ENCODE data around the gene HOXA3.

Gene HOXA3

DNA sequence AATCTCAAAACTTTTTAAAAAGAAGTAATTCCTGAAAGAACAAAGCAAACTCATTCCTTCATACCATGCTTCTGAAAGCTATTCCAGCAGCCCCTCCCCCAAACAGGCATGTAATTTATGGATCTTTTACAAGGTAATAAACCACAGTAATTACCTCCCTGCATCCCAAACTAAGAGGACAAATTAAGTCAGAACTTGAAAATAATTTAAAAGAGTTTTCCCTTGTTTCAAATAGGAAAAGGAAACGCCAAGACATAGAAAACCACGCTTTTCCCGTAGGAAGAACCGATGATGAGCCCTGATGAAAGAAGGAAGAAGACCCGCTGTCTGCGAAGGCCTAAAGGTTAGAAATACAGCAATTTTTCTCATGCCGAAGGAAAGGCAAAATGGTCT is 30.7 kb downstream of the HOXA3 start:
- Mint-ChIP-seq H3K9me3 (no peaks in the 10 kb centered on the region), H3K36me3 (ENCODE audit: low read depth) (no peaks in the 10 kb centered on the region), H3K4me3 (no peak overlapping the region), H3K27me3 (ENCODE audit: low read depth) (peaks cover 21% of the 10 kb centered on the region), H3K4me1 (ENCODE audit: low read depth) (no peaks in the 10 kb centered on the region), H3K27ac (no peak overlapping the region)

DNA sequence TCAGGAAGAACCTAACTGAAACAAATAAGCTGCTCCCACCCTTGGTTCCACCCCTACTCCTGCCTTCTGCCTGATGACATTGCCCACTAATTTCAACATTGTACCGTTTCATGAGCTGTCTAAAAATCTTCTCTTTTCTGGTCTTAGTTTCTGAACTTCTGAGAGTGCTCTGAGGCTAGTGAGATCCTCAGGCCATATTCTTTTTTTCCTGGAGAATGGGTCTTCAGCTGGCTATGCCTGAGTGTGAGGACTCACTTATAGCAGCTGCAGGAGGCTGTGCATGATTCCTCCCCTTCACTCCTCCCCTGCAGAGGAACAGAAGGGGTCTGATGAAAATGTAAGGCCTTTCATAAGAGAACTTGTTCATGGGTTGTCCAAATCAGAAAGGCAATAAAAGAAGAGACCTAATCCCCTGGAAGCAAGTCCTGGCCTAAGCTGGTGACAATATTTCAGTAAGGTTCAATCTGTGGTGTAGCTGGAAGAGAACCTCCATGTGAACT is 32.9 kb downstream of the HOXA3 start:
- H3K4me3 Mint-ChIP-seq: no peak overlapping the region
- no peaks in the 10 kb centered on the region for H3K9me3 Mint-ChIP-seq
- no peaks in the 10 kb centered on the region for H3K4me1 Mint-ChIP-seq (ENCODE audit: low read depth)
- H3K36me3 Mint-ChIP-seq (ENCODE audit: low read depth): no peaks in the 10 kb centered on the region
- H3K27ac Mint-ChIP-seq: no peak overlapping the region
- H3K27me3 Mint-ChIP-seq (ENCODE audit: low read depth): peaks cover 7% of the 10 kb centered on the region

DNA sequence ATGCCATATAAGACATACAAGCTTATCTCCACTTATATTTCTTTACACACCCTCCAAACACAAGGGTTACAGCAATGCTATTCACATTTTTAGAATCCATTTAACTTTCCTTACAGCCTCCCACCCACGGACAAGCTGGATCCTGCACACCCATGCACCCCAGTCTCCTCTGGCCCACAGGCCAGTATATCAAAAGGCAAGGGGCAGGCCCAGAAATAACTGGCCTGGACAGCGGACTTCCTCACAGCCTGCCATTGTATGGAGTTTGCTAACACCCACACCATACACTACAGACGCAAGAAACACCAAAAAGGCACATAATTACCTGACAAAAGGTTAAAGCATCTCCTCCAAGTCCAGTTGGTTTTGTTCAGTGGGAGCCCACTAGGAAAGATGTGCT is 33.8 kb downstream of the HOXA3 start:
- H3K36me3 Mint-ChIP-seq (ENCODE audit: low read depth): no peaks in the 10 kb centered on the region
- H3K9me3 Mint-ChIP-seq: no peaks in the 10 kb centered on the region
- no peak overlapping the region for H3K27ac Mint-ChIP-seq
- H3K4me3 Mint-ChIP-seq: no peak overlapping the region
- peaks cover 7% of the 10 kb centered on the region for H3K27me3 Mint-ChIP-seq (ENCODE audit: low read depth)
- no peaks in the 10 kb centered on the region for H3K4me1 Mint-ChIP-seq (ENCODE audit: low read depth)

DNA sequence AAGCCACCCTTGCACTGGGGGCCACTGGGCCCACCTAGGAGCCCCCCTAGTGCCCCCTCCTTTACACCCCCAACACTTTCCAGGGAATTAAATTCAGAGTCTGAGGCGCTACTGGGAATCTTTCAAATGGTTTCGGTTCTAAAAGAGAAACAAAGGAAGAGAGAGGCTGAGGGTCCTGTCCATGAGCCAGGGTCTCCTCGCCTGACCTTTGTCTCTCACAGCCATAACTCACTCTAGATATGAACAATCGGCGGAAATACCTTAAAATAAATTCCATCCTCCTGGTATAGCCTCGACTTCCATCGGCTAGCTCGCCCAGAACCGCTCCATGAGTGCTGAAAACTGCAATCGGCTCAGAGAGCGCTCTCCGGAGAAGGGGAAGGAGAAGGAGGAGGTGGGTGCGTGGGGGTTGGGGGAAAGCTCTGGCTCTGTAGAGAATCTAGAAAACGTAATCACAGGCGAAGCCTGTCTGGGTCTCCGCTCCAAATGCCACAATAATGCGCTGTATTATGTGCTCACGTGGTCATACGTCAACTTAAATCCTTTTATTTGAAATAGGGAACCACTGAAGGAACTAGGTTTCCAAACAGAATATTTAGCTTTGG is 34.4 kb downstream of the HOXA3 start:
- no peak overlapping the region for H3K4me3 Mint-ChIP-seq
- no peaks in the 10 kb centered on the region for H3K4me1 Mint-ChIP-seq (ENCODE audit: low read depth)
- H3K27ac Mint-ChIP-seq: no peak overlapping the region

DNA sequence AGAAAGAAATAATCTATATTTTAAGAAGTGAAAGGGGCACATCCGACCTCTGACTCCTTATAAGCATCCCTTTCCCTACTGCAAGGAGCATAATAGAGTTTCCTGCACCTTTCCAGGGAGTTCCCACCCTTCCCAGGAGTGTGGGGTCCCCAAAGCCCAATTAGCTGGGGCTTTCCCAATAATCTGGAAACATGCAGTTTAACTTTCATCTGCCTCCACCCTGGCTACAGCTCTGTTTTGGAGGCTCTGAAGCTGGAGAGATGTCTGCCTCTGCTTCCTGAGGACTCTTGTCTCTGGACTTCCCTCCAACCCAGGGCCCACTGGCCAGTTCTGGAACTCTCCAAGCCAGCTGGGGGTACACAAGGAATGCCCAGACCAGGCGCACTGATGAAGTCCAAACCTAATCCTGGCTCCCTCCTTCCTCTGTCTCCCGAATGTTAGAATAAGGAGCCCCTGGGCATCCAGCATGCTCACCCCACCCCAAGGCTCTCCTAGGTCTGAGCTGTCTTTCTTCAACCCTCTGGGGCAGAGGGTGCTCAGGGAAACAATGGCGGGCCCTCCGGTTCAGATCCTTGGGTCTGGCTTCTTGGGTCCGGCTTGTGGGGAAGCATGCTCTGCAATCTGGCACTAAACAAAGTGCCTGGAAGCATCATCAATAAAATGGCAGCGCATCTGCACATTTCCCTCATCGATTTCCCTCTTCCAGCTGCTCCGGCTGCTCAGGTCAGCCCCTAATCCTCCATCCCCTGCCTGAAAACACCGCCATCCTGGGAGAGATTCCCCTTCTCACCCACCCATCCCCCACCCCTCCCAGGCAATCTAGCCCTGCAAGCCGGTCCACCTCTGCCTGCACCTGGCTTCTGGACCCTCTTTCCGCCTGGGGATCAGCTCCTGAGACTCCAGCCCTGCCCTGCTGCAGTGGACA is 35.2 kb downstream of the HOXA3 start:
- H3K27me3 Mint-ChIP-seq (ENCODE audit: low read depth): peaks cover 7% of the 10 kb centered on the region
- H3K4me1 Mint-ChIP-seq (ENCODE audit: low read depth): no peaks in the 10 kb centered on the region

More for the DNA sequence above, 34.4 kb downstream of the HOXA3 start:
- no peaks in the 10 kb centered on the region for H3K36me3 Mint-ChIP-seq (ENCODE audit: low read depth)
- H3K27me3 Mint-ChIP-seq (ENCODE audit: low read depth): peaks cover 7% of the 10 kb centered on the region
- H3K9me3 Mint-ChIP-seq: no peaks in the 10 kb centered on the region

DNA sequence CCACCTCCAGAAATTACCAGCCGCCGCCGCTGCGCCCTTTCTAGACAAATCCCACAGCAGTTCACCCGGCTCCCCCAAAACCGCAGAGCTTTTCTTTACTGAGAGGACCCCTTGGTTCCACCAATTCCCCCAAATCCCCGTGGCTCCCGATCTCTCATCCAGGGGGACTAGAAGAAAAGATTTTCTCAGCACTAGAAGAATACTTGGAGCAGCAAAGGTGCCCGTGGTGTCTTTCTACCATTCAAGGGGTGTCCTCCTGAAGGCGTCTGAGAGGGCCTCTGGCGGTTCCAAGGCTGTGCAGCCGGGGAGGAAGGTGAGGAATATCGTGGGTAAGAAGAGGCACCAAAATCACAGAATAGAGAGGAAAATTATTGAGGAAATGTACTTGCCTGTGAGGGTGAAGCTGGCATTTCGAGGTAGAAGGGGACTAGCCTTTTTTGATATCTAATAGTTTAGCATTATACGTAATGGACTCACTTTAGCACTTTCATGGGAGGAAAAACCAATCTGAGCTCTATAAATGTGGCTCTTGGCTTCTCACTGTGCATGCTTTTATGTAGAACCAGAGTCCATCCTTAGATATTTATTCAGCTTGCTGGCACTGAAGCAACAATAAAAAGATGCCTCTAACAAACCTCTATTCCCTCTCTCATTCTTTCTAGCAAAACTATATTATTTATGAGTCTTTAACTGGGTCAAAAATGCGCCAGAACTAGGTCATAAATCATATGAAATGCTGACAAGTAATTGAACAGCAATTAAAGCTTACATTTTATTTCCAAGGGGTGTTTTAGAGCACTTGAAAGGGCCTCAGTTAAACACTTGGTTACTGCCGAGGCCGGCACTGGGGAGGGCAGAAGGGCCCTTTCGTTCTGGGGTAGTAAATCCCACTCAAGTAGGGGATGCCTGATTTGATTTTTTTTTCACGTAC is 36.1 kb downstream of the HOXA3 start:
- H3K27me3 Mint-ChIP-seq (ENCODE audit: low read depth): peaks cover 11% of the 10 kb centered on the region
- H3K36me3 Mint-ChIP-seq (ENCODE audit: low read depth): no peaks in the 10 kb centered on the region
- no peak overlapping the region for H3K4me3 Mint-ChIP-seq
- H3K9me3 Mint-ChIP-seq: no peaks in the 10 kb centered on the region
- no peak overlapping the region for H3K27ac Mint-ChIP-seq
- no peaks in the 10 kb centered on the region for H3K4me1 Mint-ChIP-seq (ENCODE audit: low read depth)

More for the DNA sequence above, 35.2 kb downstream of the HOXA3 start:
- Mint-ChIP-seq H3K27ac (no peak overlapping the region), H3K4me3 (no peak overlapping the region), H3K9me3 (no peaks in the 10 kb centered on the region), H3K36me3 (ENCODE audit: low read depth) (no peaks in the 10 kb centered on the region)

DNA sequence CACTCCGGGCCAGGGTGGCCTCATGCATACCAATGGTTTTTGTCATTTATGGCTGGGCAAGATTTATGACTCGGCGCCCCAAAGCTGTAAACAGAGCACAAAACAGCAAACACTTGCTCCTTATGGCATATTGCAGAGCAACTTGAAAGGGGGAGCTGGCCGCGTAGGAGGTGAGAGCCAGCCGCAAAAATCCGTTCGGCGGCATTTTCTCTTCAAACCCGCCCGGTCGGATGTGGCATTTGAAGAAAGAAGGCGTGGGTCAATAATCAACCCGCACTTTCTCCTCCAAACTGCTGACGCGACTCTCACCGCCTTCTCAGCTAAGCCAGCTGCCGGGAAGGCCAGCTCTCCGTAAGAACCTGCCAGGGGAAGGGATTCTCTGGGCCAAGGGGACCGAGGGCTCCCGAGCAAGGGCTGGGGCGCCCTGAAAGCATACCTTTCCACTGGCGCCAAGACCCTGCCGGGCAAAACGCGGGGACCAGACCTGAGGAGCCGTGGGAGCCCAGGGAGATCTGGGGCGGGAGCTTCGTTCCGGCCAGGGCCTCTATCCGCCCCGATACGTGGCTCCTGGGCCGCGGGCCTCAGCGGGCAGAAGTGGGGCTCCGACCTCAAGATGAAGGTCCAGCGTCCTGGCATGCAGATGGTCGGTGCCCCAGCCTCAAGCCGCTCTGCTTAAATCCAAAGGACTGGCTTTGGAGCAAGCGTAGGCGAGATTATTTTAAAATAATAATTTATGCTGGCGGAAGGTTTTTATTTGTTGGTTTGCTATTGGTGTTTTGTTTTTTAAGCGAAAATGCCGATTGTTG is 37.0 kb downstream of the HOXA3 start:
- H3K9me3 Mint-ChIP-seq: no peaks in the 10 kb centered on the region
- no peaks in the 10 kb centered on the region for H3K4me1 Mint-ChIP-seq (ENCODE audit: low read depth)
- H3K27ac Mint-ChIP-seq: no peak overlapping the region
- no peaks in the 10 kb centered on the region for H3K36me3 Mint-ChIP-seq (ENCODE audit: low read depth)
- no peak overlapping the region for H3K4me3 Mint-ChIP-seq
- H3K27me3 Mint-ChIP-seq (ENCODE audit: low read depth): peaks cover 11% of the 10 kb centered on the region

DNA sequence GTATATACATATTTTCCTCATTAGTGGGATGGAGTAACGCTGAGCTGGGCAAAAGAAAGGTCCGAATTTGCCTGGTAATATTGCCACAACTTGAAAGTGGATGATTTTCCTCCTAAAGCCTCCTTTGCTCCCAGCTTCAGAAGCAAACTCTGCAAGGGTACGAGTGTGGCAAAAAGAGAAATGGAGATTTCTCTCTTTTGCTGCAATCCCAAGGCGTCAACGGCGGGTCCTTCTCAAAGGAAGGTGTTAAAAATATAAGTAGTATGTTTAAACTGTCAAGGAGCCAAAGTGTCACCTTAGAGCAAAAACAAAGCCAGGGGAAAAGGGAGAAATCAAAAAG is 37.5 kb downstream of the HOXA3 start:
- Mint-ChIP-seq H3K27me3 (ENCODE audit: low read depth) (peaks cover 11% of the 10 kb centered on the region), H3K4me3 (no peak overlapping the region), H3K4me1 (ENCODE audit: low read depth) (no peaks in the 10 kb centered on the region), H3K9me3 (no peaks in the 10 kb centered on the region), H3K36me3 (ENCODE audit: low read depth) (no peaks in the 10 kb centered on the region), H3K27ac (no peak overlapping the region)

DNA sequence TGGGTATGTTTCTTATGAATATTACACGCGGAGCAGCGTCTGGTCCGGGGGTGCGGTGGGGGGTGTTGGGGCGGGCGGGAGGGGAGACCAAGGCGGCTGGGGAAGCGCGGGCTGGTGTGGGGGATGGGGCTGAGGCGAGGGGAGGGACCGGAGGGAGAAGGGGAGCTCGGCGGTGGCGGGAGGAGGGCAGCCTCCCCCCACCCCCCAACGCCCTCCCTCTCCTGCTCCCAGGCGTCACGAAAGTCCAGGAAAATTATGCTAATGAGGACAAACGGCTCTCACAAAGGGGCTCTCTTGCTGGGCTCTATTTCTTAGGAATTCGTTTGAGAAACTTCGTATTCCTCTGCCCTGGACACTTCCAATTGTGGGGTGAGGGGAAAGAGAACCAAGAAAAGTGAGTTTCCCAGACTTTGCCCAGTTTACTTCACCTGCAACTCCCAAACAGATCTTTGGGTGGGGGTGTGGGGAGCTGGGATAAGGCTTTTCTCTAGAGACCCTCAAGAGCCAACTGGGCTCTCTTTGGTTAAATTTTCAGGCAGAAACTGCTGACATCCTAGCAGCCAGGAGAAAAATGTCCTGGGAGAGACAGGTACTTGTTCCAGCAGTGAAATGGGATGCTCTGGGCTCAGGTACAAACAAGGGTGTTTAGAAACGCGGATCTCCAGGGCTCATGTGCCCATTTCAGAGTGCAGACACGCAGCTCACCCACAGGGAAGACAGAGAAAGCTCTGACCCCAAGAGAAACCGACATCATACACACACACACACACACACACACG is 38.2 kb downstream of the HOXA3 start:
- H3K27ac Mint-ChIP-seq: no peak overlapping the region
- no peak overlapping the region for H3K4me3 Mint-ChIP-seq
- no peaks in the 10 kb centered on the region for H3K9me3 Mint-ChIP-seq
- H3K36me3 Mint-ChIP-seq (ENCODE audit: low read depth): no peaks in the 10 kb centered on the region
- H3K4me1 Mint-ChIP-seq (ENCODE audit: low read depth): no peaks in the 10 kb centered on the region
- peaks cover 7% of the 10 kb centered on the region for H3K27me3 Mint-ChIP-seq (ENCODE audit: low read depth)

DNA sequence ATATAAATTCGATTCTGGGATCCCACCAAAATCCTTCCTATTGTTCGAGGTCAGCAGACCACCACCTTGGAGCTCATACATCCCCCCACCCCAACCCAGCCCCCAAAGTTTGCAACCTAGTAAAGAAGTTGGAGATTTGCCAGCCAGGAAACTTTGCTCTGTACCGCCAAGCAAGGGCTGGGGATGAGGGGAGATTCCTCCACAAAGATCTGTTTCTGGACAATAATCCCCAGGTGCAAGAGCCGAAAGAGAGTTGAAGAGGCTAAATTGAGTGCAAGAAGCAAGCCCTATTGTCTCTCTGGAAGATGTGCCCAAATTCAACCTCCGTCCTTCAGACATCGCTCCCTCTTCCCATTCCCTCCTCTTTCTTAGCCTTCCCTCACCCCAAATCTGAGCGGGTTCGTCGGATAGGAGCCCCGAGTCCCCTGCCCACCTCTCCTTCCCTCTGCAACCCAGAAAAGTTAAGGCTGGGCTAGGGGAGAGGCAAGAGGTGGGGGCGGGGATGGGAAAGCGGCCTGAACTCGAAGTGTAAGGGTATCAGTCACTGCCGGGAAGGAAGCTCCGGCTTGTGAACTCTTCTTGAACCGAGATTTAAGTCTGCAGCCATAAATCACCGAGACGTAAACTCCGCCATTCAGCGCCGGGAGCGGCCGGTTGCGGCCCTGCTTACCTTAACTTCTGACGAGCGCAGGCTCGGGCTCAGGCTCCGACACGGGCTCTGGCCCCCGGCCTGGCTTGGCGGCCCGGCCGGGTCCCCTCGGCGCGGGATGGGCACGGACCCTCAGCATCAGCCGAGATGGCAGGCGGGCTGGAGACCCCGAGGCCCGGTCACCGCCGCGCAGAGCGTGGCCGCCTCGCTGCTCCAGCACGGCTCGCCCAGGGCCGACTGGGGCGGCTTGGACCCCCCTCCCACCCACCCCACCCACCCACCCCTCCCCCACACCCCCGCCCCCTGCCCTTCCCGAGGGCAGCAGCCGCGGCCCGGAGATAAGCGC is 39.1 kb downstream of the HOXA3 start:
- Mint-ChIP-seq H3K4me1 (ENCODE audit: low read depth) (no peaks in the 10 kb centered on the region), H3K36me3 (ENCODE audit: low read depth) (no peaks in the 10 kb centered on the region), H3K4me3 (no peak overlapping the region), H3K9me3 (no peaks in the 10 kb centered on the region), H3K27me3 (ENCODE audit: low read depth) (peaks cover 4% of the 10 kb centered on the region), H3K27ac (no peak overlapping the region)

DNA sequence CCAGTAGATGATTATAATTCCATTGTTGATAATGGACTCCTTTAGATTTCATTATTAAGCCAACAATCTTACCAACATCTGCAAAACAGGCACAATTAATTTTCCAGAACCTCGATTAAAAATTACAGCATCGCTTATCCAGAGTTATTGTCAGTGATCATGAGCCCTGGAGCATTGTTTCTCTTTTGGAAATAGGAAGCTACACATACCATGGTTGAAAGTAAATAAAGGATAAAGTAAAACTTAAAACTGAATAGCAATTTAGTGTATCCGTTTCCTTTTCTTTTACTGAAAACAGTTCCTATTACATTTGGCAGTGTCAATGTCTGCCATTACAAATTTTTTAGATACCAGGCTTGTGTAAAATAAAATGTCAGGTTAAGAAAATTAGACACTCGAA is 40.0 kb downstream of the HOXA3 start:
- Mint-ChIP-seq H3K36me3 (ENCODE audit: low read depth) (no peaks in the 10 kb centered on the region), H3K4me3 (no peak overlapping the region), H3K4me1 (ENCODE audit: low read depth) (no peaks in the 10 kb centered on the region), H3K9me3 (no peaks in the 10 kb centered on the region), H3K27ac (no peak overlapping the region), H3K27me3 (ENCODE audit: low read depth) (peaks cover 4% of the 10 kb centered on the region)

DNA sequence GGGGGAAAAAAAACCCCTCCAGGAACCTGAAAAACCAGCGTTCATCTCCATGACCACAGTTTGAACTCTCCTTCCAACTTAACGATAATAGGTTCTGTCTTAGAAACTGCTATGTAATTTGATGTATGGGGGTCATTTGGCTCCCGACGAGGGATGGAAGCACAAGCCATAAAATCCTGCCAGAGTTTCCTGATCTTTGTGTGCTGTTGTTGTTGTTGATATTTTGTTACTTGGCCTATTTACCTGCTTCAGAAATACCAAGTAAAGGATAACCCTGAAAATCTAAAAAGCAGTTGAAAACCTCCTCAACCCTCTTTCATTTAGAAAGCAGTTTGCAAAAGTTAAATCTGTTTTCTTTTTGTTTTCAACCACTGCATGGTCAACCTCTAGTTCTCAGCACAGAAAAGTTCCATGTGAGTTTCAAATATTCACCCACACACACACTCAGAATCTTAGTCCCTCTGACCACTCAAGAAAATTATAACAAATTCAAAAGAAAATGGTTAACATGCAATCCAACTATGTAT is 40.6 kb downstream of the HOXA3 start:
- Mint-ChIP-seq H3K27ac (no peak overlapping the region), H3K4me3 (no peak overlapping the region), H3K4me1 (ENCODE audit: low read depth) (no peaks in the 10 kb centered on the region), H3K9me3 (no peaks in the 10 kb centered on the region), H3K27me3 (ENCODE audit: low read depth) (peaks cover 4% of the 10 kb centered on the region), H3K36me3 (ENCODE audit: low read depth) (no peaks in the 10 kb centered on the region)

All from T-helper 1 cell treated with Interleukin-12 subunit alpha and Interleukin-12 subunit beta and Interleukin-4 antibody, amounts not matched to agents 30 μg/mL and 1 μg/mL, for 36 hours (primary cell).